RPMI7951 (cell line): ENCODE measurements around the gene AMOTL1. TPM values are rescaled to one million over a fixed set of nuclear protein-coding genes. Genes with fewer than 3 reads are reported as not detected.
"Not testable (repeated sequence)": the region's sequence is repeated elsewhere in the genome, so short reads cannot be mapped to it uniquely, and the experiment has no call there.

Experiments used
- DNase-seq: peaks from one replicate; pipeline ENCODE4 v3.0.0-alpha.2; 2012; ENCODE audit warnings: low read depth
- total RNA-seq: library from RNA; depleted of rRNA; stranded (reverse); fragments of >200 nt; shearing (Covaris generic); gene quantifications from 2 replicates; pipeline ENCODE4 v1.2.3, GENCODE V29; 2014

Gene AMOTL1
- total RNA-seq, 1 experiment from 2014 or later = 24.8 TPM

DNA sequence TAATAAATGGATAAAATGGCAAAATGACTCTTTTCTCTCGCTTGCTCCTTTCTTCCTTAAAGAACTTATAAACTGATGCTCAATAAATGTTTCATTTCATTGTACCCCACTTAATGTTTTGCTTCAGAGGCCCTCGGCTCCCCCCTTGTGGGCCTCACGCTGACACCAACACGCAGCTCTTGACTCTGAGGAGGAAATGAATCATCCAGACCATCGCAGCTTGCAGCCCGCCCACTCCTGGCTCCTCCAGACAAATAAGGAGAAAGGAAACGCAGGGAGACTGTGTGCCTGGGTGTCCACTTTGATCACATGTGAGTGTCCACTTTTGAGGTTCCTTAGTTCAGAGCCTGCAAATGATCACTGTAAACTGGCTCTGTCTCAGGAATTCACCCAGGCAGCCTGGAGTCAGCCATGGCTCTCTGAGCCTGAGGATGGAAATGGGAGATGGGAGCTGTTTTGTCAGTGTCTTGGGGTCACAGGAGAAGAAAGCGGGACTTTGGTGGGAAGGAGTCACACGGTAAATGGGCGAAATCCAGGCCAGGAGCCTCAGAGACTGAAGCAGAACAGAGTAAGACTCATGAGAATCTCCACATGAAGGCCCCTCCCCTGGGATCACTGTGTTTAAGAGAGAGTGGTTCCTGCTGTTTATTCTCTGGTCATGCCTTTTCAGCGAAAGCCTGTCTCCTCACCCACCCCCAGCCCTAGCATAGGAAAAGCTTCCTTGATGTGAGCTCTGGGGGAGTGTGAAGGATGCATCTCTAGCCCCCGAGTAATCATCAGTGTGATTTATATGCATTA is 108.7 kb downstream of the AMOTL1 start:
- DNase-seq = peak; percentile 97

DNA sequence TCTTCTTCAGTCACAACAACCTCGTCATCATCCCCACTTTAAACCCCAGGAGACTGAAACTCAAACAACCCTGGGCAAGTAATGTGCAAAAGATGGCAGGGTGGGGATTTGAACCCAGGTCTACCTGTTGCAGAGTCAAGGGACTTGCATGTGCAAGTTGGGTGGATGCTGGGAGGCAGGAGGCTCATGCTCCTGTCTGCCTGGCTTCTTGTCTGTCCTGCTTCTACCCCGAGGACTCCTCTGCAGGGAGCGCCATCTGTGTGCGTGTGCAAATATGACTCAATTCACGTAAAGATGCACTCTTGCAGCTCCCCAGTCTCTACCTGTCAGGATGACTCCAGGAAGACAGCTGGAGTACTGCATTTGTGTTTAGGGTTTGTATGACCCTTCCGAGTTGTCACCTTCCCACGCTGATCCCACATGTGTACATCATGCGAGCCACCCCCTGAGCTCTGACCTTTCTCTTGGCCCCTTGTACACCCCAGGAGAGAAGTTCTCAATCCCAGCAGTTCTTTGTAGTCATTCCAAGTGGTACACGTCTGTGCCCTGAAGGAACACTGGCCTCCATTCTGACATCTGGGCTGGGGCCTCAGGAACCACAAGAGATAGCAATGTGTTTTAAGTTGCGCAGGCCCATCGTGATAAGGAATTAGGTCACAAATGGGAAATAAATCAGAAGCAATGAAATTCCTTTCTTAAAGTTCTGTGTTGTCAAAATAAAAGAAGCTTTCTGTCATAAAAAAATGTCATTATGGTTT is 109.5 kb downstream of the AMOTL1 start:
- peak; percentile 88 for DNase-seq

- no peak for DNase-seq
These were observed 110.8 kb downstream of the AMOTL1 start for GRCh38 chr11:94879006-94879405.

DNA sequence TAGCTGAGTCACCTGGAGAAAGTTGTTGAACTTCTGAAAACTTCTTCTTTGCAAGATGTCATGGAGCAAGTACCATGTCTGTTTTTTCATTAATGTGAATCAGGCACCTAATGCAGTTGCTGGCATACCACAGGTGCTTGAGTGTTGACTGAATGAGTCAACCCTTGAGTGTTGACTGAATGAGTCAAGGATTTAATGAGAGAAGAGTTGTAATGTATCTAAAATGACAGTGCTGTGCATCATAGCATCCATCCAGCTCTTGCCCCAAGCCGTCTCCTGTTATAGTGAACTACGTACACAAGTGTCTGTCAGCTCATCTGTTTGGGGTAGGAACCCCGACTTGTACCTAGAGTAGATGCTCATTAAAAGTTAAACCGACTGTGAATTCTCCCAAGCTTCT is 112.1 kb downstream of the AMOTL1 start:
- peak; percentile 67 for DNase-seq

DNA sequence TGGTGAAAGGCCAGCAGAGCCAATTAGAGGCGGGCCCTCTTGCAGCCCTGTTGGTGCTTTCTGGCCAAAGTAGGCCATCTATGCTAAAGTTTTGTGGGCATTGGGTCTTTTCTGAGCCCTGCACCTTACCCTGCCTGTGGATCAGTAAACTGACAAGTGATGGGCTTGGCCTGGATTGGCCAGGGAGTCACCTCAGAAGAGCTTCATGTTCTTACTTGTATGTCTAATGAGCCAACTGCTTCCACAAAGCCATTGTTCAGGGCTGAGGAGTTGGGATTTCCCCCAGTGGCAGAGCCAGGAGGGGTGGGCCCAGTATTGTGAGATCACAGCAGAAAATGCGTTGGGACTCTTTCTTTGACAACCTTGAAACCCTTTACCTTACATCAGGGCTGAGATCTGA is 114.8 kb downstream of the AMOTL1 start:
- no peak for DNase-seq

- no peak for DNase-seq
These were observed 115.7 kb downstream of the AMOTL1 start for GRCh38 chr11:94883878-94884277.

DNA sequence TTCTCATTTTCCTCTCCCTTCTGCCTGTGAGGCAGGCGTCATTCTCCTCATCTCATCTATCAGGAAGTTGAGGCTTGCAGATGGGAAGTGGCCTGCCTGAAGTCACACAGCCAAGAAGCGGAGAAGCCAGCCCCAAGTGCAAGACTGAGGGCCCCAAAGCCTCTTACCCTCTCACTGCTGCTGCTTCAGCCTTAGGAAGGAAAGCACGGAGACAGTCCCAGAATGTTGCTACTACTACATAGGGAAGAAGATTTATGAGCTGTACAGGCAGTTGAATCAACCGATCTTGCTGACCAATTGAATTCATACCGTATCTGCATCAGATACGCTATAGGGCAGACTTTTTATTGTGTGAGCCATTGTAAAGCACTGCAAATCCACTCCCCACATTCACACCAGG is 116.2 kb downstream of the AMOTL1 start:
- no peak for DNase-seq

DNA sequence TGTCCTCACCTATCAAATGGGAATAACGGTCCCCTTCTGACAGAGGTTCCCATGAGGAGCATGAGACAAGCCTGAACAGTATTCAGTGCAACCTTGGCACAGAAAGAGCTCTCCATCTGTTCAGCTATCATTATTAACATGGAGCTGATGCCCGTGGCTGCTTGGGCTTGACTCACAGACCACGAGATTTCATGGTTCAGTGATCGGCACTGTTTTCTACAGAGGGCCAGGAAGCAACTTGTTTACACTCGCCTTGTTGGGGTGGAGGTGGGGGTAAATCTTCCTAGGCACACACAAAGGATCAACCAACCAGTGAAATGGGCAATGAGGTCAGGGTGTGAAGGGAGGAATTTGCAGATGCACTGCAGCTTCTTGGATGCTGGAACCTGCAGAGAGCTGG is 117.0 kb downstream of the AMOTL1 start:
- peak; percentile 96 for DNase-seq

- peak; percentile 76 for DNase-seq
These were observed 117.4 kb downstream of the AMOTL1 start for GRCh38 chr11:94885581-94885980.

DNA sequence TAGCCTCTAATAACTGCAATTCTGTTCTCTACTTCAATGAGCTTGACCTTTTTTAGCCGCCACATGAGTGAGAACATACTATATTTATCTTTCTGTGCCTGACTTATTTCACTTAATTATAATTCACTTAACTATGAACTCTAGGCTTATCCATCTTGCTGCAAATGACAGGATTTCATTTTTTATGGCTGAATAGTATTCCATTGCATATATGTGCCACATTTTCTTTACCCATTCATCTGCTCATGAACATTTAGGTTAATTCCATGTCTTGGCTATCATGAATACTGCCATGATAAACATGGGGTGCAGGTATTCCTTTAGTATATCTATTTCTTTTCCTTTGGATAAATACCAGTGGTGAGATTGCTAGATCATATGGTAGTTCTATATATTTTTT is 120.0 kb downstream of the AMOTL1 start:
- no peak for DNase-seq

- peak; percentile 36 for DNase-seq
These were observed 127.3 kb downstream of the AMOTL1 start for GRCh38 chr11:94895451-94895850.

- DNase-seq = peak; percentile 82
These were observed 127.8 kb downstream of the AMOTL1 start for GRCh38 chr11:94895971-94896370.

GRCh38 chr11:94897330-94897768 is 129.2 kb downstream of the AMOTL1 start:
- DNase-seq = peak; percentile 52

- no peak for DNase-seq
These were observed 139.1 kb downstream of the AMOTL1 start for GRCh38 chr11:94907226-94907625.

DNA sequence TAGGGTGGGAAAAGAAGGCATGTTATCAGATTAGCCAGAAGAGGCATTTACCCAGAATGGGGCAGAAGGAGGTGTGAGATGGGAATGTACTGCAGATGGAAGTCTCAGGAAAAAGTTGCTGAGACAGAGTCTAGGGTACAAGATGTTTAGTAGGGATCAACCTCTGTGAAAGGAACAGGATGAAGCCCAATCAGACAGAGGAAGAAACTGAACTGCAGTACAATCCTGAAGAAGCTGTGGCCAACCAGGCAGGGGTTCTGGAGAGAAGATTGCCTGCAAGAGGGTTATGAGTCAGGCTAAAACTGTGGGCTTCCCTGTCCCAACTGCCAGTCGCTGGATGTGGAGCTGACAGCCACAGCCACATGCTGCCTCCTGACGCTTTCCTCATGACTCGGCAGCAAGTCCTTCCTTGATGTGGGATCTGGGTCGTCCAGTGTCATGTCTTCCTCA is 141.2 kb downstream of the AMOTL1 start:
- peak; percentile 72 for DNase-seq

GRCh38 chr11:94910270-94910669 is 142.1 kb downstream of the AMOTL1 start:
- DNase-seq = no peak

- peak; percentile 36 for DNase-seq
These were observed 142.6 kb downstream of the AMOTL1 start for GRCh38 chr11:94910779-94911178.

DNA sequence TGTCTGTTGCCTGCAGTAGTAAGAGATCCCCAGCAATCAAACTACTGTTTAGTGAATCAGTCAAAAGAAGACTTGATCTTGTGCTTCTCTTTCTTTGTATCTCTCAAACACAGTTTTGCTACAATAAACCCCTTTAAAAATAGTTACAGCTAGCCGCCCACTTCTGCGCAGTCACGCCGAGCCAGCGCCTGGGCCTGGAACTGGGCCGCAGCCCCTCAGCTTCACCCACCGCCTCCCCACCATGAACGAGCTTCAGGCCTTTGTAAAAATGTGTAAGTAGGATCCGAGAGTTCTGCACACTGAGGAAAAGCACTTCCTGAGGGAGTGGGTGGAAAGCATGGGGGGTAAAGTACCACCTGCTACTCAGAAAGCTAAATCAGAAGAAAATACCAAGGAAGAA is 144.7 kb downstream of the AMOTL1 start:
- DNase-seq = no peak

GRCh38 chr11:94913718-94914394 is 145.7 kb downstream of the AMOTL1 start:
- not testable (repeated sequence) for DNase-seq

DNA sequence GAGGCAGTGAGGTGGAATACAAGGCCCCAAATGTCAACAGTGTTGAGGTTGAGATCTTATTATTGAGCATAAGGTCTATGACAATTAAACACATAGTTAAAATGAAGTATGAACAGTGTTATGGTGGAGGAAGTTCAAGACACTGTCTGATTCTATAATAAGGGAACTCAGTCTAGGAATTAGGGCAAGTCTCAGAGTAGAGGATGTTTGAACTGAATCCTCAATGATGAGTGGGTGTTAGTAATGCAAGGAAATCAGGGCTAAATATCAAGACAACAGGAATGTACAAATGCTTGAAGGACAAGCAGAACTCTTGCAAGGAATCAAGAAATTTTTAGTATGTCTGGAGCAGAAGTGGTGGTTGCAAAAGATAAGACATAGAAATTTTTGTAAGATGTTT is 152.2 kb downstream of the AMOTL1 start:
- DNase-seq = no peak

DNA sequence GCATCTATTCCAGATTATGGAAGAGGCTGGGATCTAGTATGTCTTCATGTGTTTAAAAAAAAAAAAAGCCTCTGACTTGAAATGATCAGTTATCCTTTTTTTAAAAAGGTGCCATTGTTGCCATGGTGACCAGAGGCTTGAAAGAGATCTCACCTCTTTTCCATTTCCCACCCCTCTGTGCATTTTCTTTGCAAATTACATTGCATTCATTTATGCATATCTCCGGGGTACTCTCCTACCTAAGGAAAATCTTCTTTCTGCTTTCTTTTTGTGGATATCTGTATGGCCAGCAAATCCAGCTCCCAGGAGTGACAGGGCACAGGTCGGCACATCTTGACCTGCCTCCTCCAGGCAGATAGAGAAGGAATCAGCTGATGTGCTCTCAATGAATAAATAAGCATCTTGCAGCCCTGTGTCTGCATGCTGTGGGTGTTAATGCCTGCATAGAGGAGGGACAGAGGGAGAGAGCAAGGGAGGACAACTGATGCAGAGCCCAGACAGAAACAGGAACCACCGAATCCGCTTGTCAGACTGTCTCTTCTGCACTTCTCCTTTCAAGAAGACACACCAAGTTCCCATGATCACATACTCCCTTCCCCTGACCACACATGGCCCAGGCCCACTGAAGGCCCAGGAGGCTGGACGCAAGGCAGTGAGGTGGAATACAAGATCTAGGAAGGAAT is 154.3 kb downstream of the AMOTL1 start:
- DNase-seq = no peak

- DNase-seq = no peak
These were observed 154.8 kb downstream of the AMOTL1 start for GRCh38 chr11:94923004-94923334.
